ENCODE results near the gene PGAP1. TPM values are rescaled to one million over a fixed set of nuclear protein-coding genes. Genes with fewer than 3 reads are reported as not detected.

The PGAP1 gene
- total and polyA plus RNA-seq, 9 of the 15 experiments (the other 6 are each of a cell fraction or from before 2014, with no cell fraction given): 0.08 to 0.73 (median 0.52) TPM

DNA sequence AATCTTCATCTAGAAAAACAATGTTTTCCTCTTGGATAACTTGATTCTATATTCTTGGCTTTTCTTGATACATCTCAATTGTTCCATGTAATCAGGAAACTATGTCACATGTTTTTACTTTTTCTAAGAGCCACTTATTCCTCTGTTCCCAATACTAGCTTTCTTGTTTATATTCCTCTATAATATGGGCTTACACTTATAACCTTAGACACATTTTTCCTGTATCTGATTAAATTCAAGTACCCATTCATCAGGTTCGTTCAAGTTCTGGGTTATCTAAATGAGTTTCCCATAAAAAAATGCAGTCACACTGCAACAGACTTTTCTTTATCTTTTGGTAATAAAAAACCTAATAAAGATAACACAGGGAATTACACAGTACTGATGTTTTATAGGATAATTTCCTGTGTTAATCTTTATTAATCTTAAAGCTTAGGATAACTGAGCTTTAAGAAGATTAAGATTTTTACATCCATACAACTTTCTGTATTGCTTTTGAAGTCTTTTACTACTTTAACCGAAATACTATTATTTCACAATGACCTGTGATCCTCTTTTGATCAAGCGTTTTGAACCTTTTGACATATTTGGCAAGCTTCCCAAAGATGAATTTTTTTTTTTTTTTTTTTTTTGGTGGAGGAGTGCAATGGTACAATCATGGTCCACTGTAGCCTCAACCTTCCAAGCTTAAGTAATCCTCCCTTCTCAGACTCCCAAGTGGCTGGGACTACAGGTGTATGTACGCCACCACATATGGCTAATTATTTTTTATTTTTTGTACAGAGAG is 73.0 kb downstream of the PGAP1 start:
- H3K9me1 ChIP-seq (ENCODE audit: control insufficient read depth, insufficient read depth, low read length): no peaks in the 10 kb centered on the region
- ChIA-PET POLR2A (no interaction called here), CTCF (ENCODE audit: low intra/inter-chr PET ratio) (no interaction called here)
- H3K4me1 ChIP-seq (replicated peaks in 1 of 2; ENCODE audit: control insufficient read depth in 2 of 2, insufficient read depth in 2 of 2, low read length in 2 of 2): no peaks in the 10 kb centered on the region
- no peak overlapping the region for H3K4me3 ChIP-seq
- DNase-seq (ENCODE audit: extremely low read depth in 1 of 4, low spot score in 3 of 4) (no peak), FAIRE-seq (no peak), ATAC-seq (no peak)
- H2AFZ ChIP-seq (ENCODE audit: low read depth, low read length): no peak overlapping the region
- intact Hi-C loops (cut with micrococcal nuclease): no loop called here
- no peak overlapping the region for H3K27ac ChIP-seq (ENCODE audit: extremely low read depth, low read depth, low read length)
- H3K9me3 ChIP-seq (replicated peaks; ENCODE audit: control insufficient read depth, insufficient read depth, low read depth, low read length): no peaks in the 10 kb centered on the region
- H4K20me1 ChIP-seq (replicated peaks; ENCODE audit: control insufficient read depth, insufficient read depth, low read length): no peaks in the 10 kb centered on the region
- H3K4me2 ChIP-seq (ENCODE audit: insufficient read depth, low read length): no peak overlapping the region
- no peaks in the 10 kb centered on the region for H3K79me2 ChIP-seq (ENCODE audit: control insufficient read depth, insufficient read depth, low read length)
- in situ Hi-C loops (cut with MboI): no loop called here
- TF ChIP-seq LARP7 (IDR thresholded peaks at IDR 0.05): no peak
- TF ChIP-seq, protein P1, sequence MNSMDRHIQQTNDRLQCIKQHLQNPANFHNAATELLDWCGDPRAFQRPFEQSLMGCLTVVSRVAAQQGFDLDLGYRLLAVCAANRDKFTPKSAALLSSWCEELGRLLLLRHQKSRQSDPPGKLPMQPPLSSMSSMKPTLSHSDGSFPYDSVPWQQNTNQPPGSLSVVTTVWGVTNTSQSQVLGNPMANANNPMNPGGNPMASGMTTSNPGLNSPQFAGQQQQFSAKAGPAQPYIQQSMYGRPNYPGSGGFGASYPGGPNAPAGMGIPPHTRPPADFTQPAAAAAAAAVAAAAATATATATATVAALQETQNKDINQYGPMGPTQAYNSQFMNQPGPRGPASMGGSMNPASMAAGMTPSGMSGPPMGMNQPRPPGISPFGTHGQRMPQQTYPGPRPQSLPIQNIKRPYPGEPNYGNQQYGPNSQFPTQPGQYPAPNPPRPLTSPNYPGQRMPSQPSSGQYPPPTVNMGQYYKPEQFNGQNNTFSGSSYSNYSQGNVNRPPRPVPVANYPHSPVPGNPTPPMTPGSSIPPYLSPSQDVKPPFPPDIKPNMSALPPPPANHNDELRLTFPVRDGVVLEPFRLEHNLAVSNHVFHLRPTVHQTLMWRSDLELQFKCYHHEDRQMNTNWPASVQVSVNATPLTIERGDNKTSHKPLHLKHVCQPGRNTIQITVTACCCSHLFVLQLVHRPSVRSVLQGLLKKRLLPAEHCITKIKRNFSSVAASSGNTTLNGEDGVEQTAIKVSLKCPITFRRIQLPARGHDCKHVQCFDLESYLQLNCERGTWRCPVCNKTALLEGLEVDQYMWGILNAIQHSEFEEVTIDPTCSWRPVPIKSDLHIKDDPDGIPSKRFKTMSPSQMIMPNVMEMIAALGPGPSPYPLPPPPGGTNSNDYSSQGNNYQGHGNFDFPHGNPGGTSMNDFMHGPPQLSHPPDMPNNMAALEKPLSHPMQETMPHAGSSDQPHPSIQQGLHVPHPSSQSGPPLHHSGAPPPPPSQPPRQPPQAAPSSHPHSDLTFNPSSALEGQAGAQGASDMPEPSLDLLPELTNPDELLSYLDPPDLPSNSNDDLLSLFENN (IDR thresholded peaks at IDR 0.05; ENCODE audit: low read depth in 2 of 2, low read length in 2 of 2): no peak
- TF ChIP-seq C11orf30 (IDR thresholded peaks at IDR 0.05; ENCODE audit: low read depth): no peak
- TF ChIP-seq HNRNPH1 (optimal IDR thresholded peaks at IDR 0.05; ENCODE audit: low read depth, low read length): no peak
- H3K27me3 ChIP-seq (ENCODE audit: control insufficient read depth in 2 of 2, insufficient read depth in 2 of 2, low read length in 2 of 2): no peaks in the 10 kb centered on the region
- H3K9ac ChIP-seq (ENCODE audit: insufficient read depth in 1 of 2, low read depth in 2 of 2, low read length in 2 of 2): no peak overlapping the region
- BruUV-seq (replicated peaks): no TSS peak
- WGBS (ENCODE audit: insufficient coverage, low coverage, missing lambda C conversion rate): 17% methylated on average over 3 of the region's 4 CpGs
- H3K36me3 ChIP-seq (ENCODE audit: control insufficient read depth, insufficient read depth, low read length): no peaks in the 10 kb centered on the region
